Measurements from ENCODE around the gene CASZ1. TPM values are rescaled to one million over a fixed set of nuclear protein-coding genes. Genes with fewer than 3 reads are reported as not detected.

Gene CASZ1
- total and polyA plus RNA-seq, 2 experiments from 2014 or later: 3.6 to 6.9 TPM

DNA sequence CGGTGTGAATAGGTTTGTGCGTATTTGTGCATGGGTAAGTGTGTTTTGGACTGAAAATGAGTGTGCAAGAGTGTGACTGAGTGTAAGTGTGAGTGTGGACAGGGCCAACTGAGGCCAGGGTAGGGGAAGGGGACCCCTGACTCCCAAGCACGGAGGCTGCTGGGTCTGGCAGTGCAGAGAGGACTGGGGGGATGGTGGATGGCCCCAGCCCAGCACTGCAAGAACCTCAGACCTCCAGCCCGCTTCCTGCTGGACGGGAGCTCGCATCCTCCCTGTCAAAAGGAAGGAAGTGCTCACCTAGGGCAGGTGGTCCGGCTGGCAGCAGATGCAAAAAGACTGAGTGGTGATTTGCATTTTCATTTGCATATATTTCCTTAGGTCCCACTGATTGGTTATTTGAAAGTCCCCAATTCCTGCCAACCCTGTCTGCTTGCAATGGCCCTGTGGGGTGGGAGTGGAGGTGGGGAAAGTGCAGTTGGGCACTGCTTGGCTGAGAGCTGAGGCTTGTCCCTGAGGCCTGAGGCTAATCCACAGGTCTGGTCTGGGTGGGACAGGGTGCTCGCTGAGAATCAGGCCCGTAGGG, 42.8 kb upstream of the CASZ1 start:
- Histone ChIP-seq H2AFZ (no peak overlapping the region), H3K9me2 (replicated peaks; ENCODE audit: insufficient read depth) (no peaks in the 10 kb centered on the region), H3K36me3 (replicated peaks; ENCODE audit: insufficient read depth, low read depth) (no peaks in the 10 kb centered on the region), H3K4me1 (ENCODE audit: insufficient read depth) (peaks cover 5% of the 10 kb centered on the region), H3K4me2 (no peak overlapping the region), H4K20me1 (ENCODE audit: insufficient read depth, poor library complexity, severe bottlenecking) (no peaks in the 10 kb centered on the region), H3K27me3 (peaks cover 9% of the 10 kb centered on the region), H3K9me3 (ENCODE audit: low read depth) (peaks cover 4% of the 10 kb centered on the region), H3K27ac (no peak overlapping the region), H3K4me3 (no peak overlapping the region), H3K79me2 (no peaks in the 10 kb centered on the region)
- no peak for DNase-seq (ENCODE audit: low spot score)
- 84% methylated on average over 9 of the region's 9 CpGs for WGBS (ENCODE audit: low lambda C conversion rate, missing lambda C conversion rate)
- TF ChIP-seq, protein P1, sequence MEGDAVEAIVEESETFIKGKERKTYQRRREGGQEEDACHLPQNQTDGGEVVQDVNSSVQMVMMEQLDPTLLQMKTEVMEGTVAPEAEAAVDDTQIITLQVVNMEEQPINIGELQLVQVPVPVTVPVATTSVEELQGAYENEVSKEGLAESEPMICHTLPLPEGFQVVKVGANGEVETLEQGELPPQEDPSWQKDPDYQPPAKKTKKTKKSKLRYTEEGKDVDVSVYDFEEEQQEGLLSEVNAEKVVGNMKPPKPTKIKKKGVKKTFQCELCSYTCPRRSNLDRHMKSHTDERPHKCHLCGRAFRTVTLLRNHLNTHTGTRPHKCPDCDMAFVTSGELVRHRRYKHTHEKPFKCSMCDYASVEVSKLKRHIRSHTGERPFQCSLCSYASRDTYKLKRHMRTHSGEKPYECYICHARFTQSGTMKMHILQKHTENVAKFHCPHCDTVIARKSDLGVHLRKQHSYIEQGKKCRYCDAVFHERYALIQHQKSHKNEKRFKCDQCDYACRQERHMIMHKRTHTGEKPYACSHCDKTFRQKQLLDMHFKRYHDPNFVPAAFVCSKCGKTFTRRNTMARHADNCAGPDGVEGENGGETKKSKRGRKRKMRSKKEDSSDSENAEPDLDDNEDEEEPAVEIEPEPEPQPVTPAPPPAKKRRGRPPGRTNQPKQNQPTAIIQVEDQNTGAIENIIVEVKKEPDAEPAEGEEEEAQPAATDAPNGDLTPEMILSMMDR (IDR thresholded peaks at IDR 0.05; ENCODE audit: poor library complexity): no peak

DNA sequence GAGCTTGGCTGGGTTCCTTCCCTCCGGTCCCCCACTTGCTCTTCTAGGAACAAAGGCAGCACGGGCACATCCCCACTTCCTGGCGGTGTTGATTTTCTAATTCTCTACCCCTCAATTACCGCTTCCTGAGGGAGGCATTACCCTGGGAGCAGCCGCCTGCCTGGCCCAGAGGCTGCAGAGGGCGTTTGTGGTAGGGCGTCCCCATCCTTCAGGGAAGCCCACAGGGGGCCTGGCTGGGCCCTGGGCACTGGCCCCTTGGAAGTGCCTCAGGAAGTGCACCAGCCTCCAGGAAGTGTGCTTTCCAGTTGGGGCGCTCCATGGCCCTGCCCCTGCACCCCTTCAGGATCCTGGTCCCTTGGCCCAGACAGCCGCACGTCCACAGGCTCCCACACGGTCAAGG, 42.1 kb upstream of the CASZ1 start:
- Histone ChIP-seq H3K4me1 (ENCODE audit: insufficient read depth) (peaks cover 5% of the 10 kb centered on the region), H3K9me3 (ENCODE audit: low read depth) (no peaks in the 10 kb centered on the region), H3K27me3 (peaks cover 9% of the 10 kb centered on the region), H3K4me2 (no peak overlapping the region), H3K27ac (no peak overlapping the region), H3K9me2 (replicated peaks; ENCODE audit: insufficient read depth) (no peaks in the 10 kb centered on the region), H3K79me2 (no peaks in the 10 kb centered on the region), H2AFZ (no peak overlapping the region), H3K36me3 (replicated peaks; ENCODE audit: insufficient read depth, low read depth) (no peaks in the 10 kb centered on the region), H3K4me3 (no peak overlapping the region), H4K20me1 (ENCODE audit: insufficient read depth, poor library complexity, severe bottlenecking) (no peaks in the 10 kb centered on the region)
- 84% methylated on average over 11 of the region's 11 CpGs for WGBS (ENCODE audit: low lambda C conversion rate, missing lambda C conversion rate)
- DNase-seq (ENCODE audit: low spot score): no peak
- TF ChIP-seq, protein P1 (IDR thresholded peaks at IDR 0.05; ENCODE audit: poor library complexity): no peak
- no peak for TF ChIP-seq EZH2phosphoT487 (IDR thresholded peaks at IDR 0.05; ENCODE audit: low read depth, severe bottlenecking, unreplicated experiment)
- TF ChIP-seq EZH2 (IDR thresholded peaks at IDR 0.05; ENCODE audit: borderline replicate concordance): no peak

DNA sequence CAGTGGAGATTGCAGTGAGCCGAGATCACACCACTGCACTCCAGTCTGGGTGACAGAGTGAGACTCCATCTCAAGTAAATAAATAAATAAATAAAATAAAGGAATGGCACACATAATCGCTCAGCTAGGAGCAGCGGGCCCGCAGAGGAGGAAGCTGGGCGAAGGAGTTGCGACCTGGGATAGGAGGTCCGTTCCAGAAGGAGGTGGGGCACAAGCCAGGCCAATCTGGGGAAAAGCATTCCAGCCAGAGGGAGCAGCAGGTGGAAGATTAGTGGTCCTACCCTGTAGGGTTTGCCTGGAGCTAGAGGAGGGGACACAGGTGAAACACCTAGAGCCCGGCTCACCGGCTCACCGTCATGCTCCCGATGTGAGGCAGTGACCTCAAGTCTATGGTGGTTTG, 40.3 kb upstream of the CASZ1 start:
- Histone ChIP-seq H3K4me2 (no peak overlapping the region), H3K27me3 (peaks cover 9% of the 10 kb centered on the region)
- WGBS (ENCODE audit: low lambda C conversion rate, missing lambda C conversion rate): 89% methylated on average over 10 of the region's 11 CpGs

More for the DNA sequence above, 40.3 kb upstream of the CASZ1 start:
- no peaks in the 10 kb centered on the region for H3K9me3 ChIP-seq (ENCODE audit: low read depth)
- no peak overlapping the region for H2AFZ ChIP-seq
- TF ChIP-seq, protein P1 (IDR thresholded peaks at IDR 0.05; ENCODE audit: poor library complexity): no peak
- TF ChIP-seq EZH2 (IDR thresholded peaks at IDR 0.05; ENCODE audit: borderline replicate concordance) (no peak), EZH2phosphoT487 (IDR thresholded peaks at IDR 0.05; ENCODE audit: low read depth, severe bottlenecking, unreplicated experiment) (no peak)
- H3K79me2 ChIP-seq: no peaks in the 10 kb centered on the region
- no peak overlapping the region for H3K4me3 ChIP-seq
- H3K9me2 ChIP-seq (replicated peaks; ENCODE audit: insufficient read depth): no peaks in the 10 kb centered on the region
- peaks cover 5% of the 10 kb centered on the region for H3K4me1 ChIP-seq (ENCODE audit: insufficient read depth)
- no peak overlapping the region for H3K27ac ChIP-seq
- DNase-seq (ENCODE audit: low spot score): no peak
- H3K36me3 ChIP-seq (replicated peaks; ENCODE audit: insufficient read depth, low read depth): no peaks in the 10 kb centered on the region
- H4K20me1 ChIP-seq (ENCODE audit: insufficient read depth, poor library complexity, severe bottlenecking): no peaks in the 10 kb centered on the region

Measured in hepatocyte (in vitro differentiated cells).